Measurements from ENCODE around the gene SPATA13. TPM values are rescaled to one million over a fixed set of nuclear protein-coding genes. Genes with fewer than 3 reads are reported as not detected.

SPATA13 gene
- polyA plus RNA-seq, 1 experiment = 3.6 TPM

GRCh38 chr13:24351423-24351822 lies 190.9 kb downstream of the SPATA13 start:
- Histone ChIP-seq H3K27me3 (ENCODE audit: control insufficient read depth, insufficient read depth, low read length) (no peaks in the 10 kb centered on the region), H3K4me3 (ENCODE audit: low read depth, low read length) (no peak overlapping the region), H3K36me3 (ENCODE audit: control insufficient read depth, insufficient read depth, low read length) (no peaks in the 10 kb centered on the region)
- TF ChIP-seq CTCF (IDR thresholded peaks at IDR 0.05; ENCODE audit: insufficient read depth, low read depth, low read length) = no peak
- ChIA-PET CTCF (no interaction called here), POLR2A (no interaction called here)
- DNase-seq (ENCODE audit: low read depth) = no peak

- no peak for DNase-seq (ENCODE audit: low read depth)
- Histone ChIP-seq H3K36me3 (ENCODE audit: control insufficient read depth, insufficient read depth, low read length) (no peaks in the 10 kb centered on the region), H3K4me3 (ENCODE audit: low read depth, low read length) (no peak overlapping the region), H3K27me3 (ENCODE audit: control insufficient read depth, insufficient read depth, low read length) (no peaks in the 10 kb centered on the region)
- TF ChIP-seq CTCF (IDR thresholded peaks at IDR 0.05; ENCODE audit: insufficient read depth, low read depth, low read length) = no peak
- CTCF ChIA-PET = interaction anchor here (0.9 kb wide), 1 partner anchor 40 kb away, joined by 3 read pairs; no protein-coding TSS in a partner anchor
- POLR2A ChIA-PET = no interaction called here
These were observed 193.2 kb downstream of the SPATA13 start for GRCh38 chr13:24353736-24354135.

- Histone ChIP-seq H3K4me3 (ENCODE audit: low read depth, low read length) (no peak overlapping the region), H3K36me3 (ENCODE audit: control insufficient read depth, insufficient read depth, low read length) (no peaks in the 10 kb centered on the region), H3K27me3 (ENCODE audit: control insufficient read depth, insufficient read depth, low read length) (no peaks in the 10 kb centered on the region)
- CTCF ChIA-PET = no interaction called here
- TF ChIP-seq CTCF (IDR thresholded peaks at IDR 0.05; ENCODE audit: insufficient read depth, low read depth, low read length) = no peak
- POLR2A ChIA-PET = no interaction called here
- DNase-seq (ENCODE audit: low read depth) = no peak
These were observed 194.6 kb downstream of the SPATA13 start for GRCh38 chr13:24355103-24355502.

- Histone ChIP-seq H3K4me3 (ENCODE audit: low read depth, low read length) (no peak overlapping the region), H3K36me3 (ENCODE audit: control insufficient read depth, insufficient read depth, low read length) (no peaks in the 10 kb centered on the region), H3K27me3 (ENCODE audit: control insufficient read depth, insufficient read depth, low read length) (no peaks in the 10 kb centered on the region)
- ChIA-PET POLR2A (no interaction called here), CTCF (no interaction called here)
- no peak for TF ChIP-seq CTCF (IDR thresholded peaks at IDR 0.05; ENCODE audit: insufficient read depth, low read depth, low read length)
- DNase-seq (ENCODE audit: low read depth) = no peak
These were observed 195.8 kb downstream of the SPATA13 start for GRCh38 chr13:24356270-24356669.

Small RNA genes within 50 kb of the gene (small RNA-seq; reads per million reads assigned to genes)
- gene MIR2276 (ENCODE audit: insufficient read length, low read depth, low replicate concordance) = 1.1 reads per million

Other genes starting within 250 kb of the SPATA13 start
- gene C1QTNF9, start 148.9 kb downstream of the SPATA13 start, polyA plus RNA-seq (2011; rRNA removed) = not detected in 2 replicates